ENCODE data around the gene RAB22A.

RAB22A gene

GRCh38 chr20:58308680-58309527, 611 bp upstream of the RAB22A start:
- peak; percentile 71 for DNase-seq (ENCODE audit: low read depth)
- TF ChIP-seq, protein P1, sequence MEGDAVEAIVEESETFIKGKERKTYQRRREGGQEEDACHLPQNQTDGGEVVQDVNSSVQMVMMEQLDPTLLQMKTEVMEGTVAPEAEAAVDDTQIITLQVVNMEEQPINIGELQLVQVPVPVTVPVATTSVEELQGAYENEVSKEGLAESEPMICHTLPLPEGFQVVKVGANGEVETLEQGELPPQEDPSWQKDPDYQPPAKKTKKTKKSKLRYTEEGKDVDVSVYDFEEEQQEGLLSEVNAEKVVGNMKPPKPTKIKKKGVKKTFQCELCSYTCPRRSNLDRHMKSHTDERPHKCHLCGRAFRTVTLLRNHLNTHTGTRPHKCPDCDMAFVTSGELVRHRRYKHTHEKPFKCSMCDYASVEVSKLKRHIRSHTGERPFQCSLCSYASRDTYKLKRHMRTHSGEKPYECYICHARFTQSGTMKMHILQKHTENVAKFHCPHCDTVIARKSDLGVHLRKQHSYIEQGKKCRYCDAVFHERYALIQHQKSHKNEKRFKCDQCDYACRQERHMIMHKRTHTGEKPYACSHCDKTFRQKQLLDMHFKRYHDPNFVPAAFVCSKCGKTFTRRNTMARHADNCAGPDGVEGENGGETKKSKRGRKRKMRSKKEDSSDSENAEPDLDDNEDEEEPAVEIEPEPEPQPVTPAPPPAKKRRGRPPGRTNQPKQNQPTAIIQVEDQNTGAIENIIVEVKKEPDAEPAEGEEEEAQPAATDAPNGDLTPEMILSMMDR (IDR thresholded peaks at IDR 0.05; ENCODE audit: insufficient read depth, low read depth, low read length, missing control alignments) = no peak
- peak overlapping the region; percentile 91 for H3K4me3 ChIP-seq (ENCODE audit: low read length)

DNA sequence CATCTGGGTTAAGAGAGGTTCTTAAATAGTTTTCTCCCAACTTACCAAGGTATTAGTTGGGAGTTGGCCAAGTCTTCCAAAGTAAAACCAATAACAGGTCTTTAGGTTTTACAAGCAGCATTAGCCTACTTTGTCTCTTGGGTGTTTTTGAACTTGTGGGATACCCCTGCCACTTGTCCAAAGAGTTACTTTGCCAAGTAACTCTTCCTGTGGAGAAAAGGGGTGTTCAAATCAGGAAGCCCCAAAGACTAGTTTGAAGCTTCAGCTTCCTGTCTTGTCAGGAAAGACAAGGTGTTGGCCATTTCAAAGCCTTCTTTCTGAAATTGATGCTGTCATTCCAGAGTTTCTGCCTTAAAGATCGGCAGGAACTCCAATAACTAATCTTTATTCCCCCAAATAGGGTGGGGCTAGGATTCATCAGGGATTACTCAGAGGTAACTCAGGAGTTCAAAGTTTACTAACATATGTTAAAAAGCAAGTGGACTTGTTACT, 822 bp downstream of the RAB22A start:
- peak; percentile 59 for DNase-seq (ENCODE audit: low read depth)
- TF ChIP-seq, protein P1 (IDR thresholded peaks at IDR 0.05; ENCODE audit: insufficient read depth, low read depth, low read length, missing control alignments) = no peak
- H3K4me3 ChIP-seq (ENCODE audit: low read length) = peak overlapping the region; percentile 84

GRCh38 chr20:58312836-58313235, 3.3 kb downstream of the RAB22A start:
- H3K4me3 ChIP-seq (ENCODE audit: low read length) = no peak overlapping the region
- peak; percentile 98 for DNase-seq (ENCODE audit: low read depth)
- TF ChIP-seq, protein P1 (IDR thresholded peaks at IDR 0.05; ENCODE audit: insufficient read depth, low read depth, low read length, missing control alignments) = no peak

GRCh38 chr20:58313396-58313795, 3.9 kb downstream of the RAB22A start:
- peak; percentile 24 for DNase-seq (ENCODE audit: low read depth)
- TF ChIP-seq, protein P1 (IDR thresholded peaks at IDR 0.05; ENCODE audit: insufficient read depth, low read depth, low read length, missing control alignments) = no peak
- H3K4me3 ChIP-seq (ENCODE audit: low read length) = no peak overlapping the region

DNA sequence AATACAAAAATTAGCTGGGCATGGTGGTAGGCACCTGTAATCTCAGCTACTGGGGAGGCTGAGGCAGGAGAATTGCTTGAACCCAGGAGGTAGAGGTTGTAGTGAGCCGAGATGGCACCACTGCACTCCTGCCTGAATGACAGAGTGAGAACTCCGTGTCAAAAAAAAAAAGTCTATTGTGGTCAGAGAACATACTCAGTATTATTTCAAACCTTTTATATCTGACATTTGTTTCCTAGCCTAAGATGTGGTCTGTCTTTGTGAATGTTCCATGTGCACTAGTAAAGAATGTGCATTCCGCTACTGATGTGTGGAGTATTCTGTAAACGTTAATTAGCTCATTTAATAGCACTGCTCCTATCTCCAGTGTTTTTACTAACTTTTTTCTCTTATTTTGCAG, 11.7 kb downstream of the RAB22A start:
- TF ChIP-seq, protein P1 (IDR thresholded peaks at IDR 0.05; ENCODE audit: insufficient read depth, low read depth, low read length, missing control alignments) = no peak
- no peak overlapping the region for H3K4me3 ChIP-seq (ENCODE audit: low read length)
- DNase-seq (ENCODE audit: low read depth) = no peak

DNA sequence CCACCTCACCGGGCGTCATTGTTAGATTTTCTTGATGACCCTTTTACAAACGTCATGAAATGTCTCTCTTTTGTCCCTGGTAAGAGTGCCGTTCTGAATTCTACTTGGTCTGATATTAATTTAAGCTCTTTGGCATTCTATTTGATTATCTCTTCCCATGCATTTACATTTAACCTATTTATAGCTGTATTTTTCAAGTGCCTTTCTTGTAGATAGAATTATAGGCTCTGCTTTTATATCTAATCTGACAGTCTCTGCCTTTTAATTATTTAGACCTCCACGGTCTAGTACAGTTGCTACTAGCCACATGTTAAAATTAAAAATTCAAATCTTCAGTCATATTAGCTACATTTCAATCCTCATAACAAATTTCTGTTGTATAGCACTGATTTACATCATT, 12.6 kb downstream of the RAB22A start:
- TF ChIP-seq, protein P1 (IDR thresholded peaks at IDR 0.05; ENCODE audit: insufficient read depth, low read depth, low read length, missing control alignments) = no peak
- H3K4me3 ChIP-seq (ENCODE audit: low read length) = no peak overlapping the region
- no peak for DNase-seq (ENCODE audit: low read depth)

Measured in epithelial cell of esophagus (primary cell).